ENCODE data around the gene TMEM87B.

DNA sequence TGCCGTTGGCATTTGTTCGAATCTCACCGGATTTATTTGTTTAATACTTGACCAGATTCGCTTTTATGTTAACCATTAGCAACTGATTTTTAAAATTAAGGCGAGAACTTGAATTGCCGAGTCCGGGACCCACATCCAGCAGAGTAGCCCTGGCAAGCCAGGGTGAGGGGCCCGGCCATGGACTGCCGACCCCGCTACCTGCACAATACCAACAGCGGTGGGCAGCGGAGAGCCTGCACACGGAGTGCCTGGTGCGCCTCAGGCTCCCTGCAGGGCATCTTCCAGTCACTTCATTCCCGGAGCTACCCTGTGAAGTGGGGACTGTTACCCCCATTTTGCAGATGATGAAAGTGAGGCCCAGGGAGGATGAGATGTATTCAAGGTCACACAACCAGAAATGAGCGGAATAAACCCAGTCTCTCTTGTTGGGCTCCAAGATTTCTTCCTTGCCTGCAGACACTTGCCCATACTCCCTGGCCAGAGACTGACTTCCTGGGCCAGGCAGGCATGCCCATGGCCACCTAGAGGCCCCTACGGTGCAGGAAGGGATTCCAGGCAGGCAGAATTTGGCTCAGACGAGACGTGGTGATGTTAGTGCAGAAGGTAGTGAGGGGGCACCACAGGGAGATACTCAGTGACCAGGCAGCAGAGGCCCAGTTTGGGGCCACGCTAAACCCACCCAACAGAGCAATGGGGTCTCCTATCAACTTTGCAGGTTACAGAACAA lies 86.0 kb downstream of the TMEM87B start:
- TF ChIP-seq, protein P1, sequence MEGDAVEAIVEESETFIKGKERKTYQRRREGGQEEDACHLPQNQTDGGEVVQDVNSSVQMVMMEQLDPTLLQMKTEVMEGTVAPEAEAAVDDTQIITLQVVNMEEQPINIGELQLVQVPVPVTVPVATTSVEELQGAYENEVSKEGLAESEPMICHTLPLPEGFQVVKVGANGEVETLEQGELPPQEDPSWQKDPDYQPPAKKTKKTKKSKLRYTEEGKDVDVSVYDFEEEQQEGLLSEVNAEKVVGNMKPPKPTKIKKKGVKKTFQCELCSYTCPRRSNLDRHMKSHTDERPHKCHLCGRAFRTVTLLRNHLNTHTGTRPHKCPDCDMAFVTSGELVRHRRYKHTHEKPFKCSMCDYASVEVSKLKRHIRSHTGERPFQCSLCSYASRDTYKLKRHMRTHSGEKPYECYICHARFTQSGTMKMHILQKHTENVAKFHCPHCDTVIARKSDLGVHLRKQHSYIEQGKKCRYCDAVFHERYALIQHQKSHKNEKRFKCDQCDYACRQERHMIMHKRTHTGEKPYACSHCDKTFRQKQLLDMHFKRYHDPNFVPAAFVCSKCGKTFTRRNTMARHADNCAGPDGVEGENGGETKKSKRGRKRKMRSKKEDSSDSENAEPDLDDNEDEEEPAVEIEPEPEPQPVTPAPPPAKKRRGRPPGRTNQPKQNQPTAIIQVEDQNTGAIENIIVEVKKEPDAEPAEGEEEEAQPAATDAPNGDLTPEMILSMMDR (IDR thresholded peaks at IDR 0.05; ENCODE audit: poor library complexity, severe bottlenecking): no peak
- TF ChIP-seq EZH2 (IDR thresholded peaks at IDR 0.05; ENCODE audit: borderline replicate concordance, insufficient read depth, low read length, poor library complexity, severe bottlenecking) (no peak), RAD21 (conservative IDR thresholded peaks at IDR 0.05) (no peak), TAF1 (IDR thresholded peaks at IDR 0.05; ENCODE audit: low read depth) (no peak), EP300 (conservative IDR thresholded peaks at IDR 0.05; ENCODE audit: poor library complexity, severe bottlenecking) (no peak), POLR2AphosphoS5 (IDR thresholded peaks at IDR 0.05) (no peak)
- TF ChIP-seq, protein P2, sequence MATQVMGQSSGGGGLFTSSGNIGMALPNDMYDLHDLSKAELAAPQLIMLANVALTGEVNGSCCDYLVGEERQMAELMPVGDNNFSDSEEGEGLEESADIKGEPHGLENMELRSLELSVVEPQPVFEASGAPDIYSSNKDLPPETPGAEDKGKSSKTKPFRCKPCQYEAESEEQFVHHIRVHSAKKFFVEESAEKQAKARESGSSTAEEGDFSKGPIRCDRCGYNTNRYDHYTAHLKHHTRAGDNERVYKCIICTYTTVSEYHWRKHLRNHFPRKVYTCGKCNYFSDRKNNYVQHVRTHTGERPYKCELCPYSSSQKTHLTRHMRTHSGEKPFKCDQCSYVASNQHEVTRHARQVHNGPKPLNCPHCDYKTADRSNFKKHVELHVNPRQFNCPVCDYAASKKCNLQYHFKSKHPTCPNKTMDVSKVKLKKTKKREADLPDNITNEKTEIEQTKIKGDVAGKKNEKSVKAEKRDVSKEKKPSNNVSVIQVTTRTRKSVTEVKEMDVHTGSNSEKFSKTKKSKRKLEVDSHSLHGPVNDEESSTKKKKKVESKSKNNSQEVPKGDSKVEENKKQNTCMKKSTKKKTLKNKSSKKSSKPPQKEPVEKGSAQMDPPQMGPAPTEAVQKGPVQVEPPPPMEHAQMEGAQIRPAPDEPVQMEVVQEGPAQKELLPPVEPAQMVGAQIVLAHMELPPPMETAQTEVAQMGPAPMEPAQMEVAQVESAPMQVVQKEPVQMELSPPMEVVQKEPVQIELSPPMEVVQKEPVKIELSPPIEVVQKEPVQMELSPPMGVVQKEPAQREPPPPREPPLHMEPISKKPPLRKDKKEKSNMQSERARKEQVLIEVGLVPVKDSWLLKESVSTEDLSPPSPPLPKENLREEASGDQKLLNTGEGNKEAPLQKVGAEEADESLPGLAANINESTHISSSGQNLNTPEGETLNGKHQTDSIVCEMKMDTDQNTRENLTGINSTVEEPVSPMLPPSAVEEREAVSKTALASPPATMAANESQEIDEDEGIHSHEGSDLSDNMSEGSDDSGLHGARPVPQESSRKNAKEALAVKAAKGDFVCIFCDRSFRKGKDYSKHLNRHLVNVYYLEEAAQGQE (IDR thresholded peaks at IDR 0.05; ENCODE audit: borderline replicate concordance): no peak

Data from neural cell (in vitro differentiated cells).